ENCODE results near the gene EHBP1.
"Not testable (repeated sequence)": the region's sequence is repeated elsewhere in the genome, so short reads cannot be mapped to it uniquely, and the experiment has no call there.

EHBP1 gene

GRCh38 chr2:63073994-63074393 is 368.5 kb downstream of the EHBP1 start:
- no peak for TF ChIP-seq CTCF (conservative IDR thresholded peaks at IDR 0.05; ENCODE audit: low read depth, low read length)
- Histone ChIP-seq H3K4me3 (IDR thresholded peaks at IDR 0.05; ENCODE audit: insufficient read depth, low read depth, low read length) (no peak overlapping the region), H3K27me3 (ENCODE audit: insufficient read depth, low read depth) (no peaks in the 10 kb centered on the region), H3K9ac (no peak overlapping the region), H3K27ac (no peak overlapping the region), H3K79me2 (ENCODE audit: insufficient read depth, low read depth) (no peaks in the 10 kb centered on the region), H4K20me1 (ENCODE audit: insufficient read depth) (no peaks in the 10 kb centered on the region), H3K36me3 (ENCODE audit: insufficient read depth) (no peaks in the 10 kb centered on the region), H3K4me1 (ENCODE audit: low read depth, poor library complexity, severe bottlenecking) (no peaks in the 10 kb centered on the region), H3K4me2 (no peak overlapping the region), H2AFZ (ENCODE audit: low read depth) (no peak overlapping the region)

GRCh38 chr2:63074399-63074798 is 368.9 kb downstream of the EHBP1 start:
- H2AFZ ChIP-seq (ENCODE audit: low read depth); H3K4me1 ChIP-seq (ENCODE audit: low read depth, poor library complexity, severe bottlenecking); H3K36me3 ChIP-seq (ENCODE audit: insufficient read depth); H3K27ac ChIP-seq; H3K9ac ChIP-seq; H3K4me2 ChIP-seq; H3K79me2 ChIP-seq (ENCODE audit: insufficient read depth, low read depth); H3K27me3 ChIP-seq (ENCODE audit: insufficient read depth, low read depth); H3K4me3 ChIP-seq (IDR thresholded peaks at IDR 0.05; ENCODE audit: insufficient read depth, low read depth, low read length); H4K20me1 ChIP-seq (ENCODE audit: insufficient read depth): not testable (repeated sequence)

- no peaks in the 10 kb centered on the region for H3K4me1 ChIP-seq (ENCODE audit: low read depth, poor library complexity, severe bottlenecking)
- H3K79me2 ChIP-seq (ENCODE audit: insufficient read depth, low read depth), result no peaks in the 10 kb centered on the region
- H4K20me1 ChIP-seq (ENCODE audit: insufficient read depth), result no peaks in the 10 kb centered on the region
- H3K27me3 ChIP-seq (ENCODE audit: insufficient read depth, low read depth), result no peaks in the 10 kb centered on the region
- H3K36me3 ChIP-seq (ENCODE audit: insufficient read depth), result no peaks in the 10 kb centered on the region
- no peak overlapping the region for H3K4me2 ChIP-seq
- H3K27ac ChIP-seq, result no peak overlapping the region
- TF ChIP-seq CTCF (conservative IDR thresholded peaks at IDR 0.05; ENCODE audit: low read depth, low read length), result peak; percentile 60
- H2AFZ ChIP-seq (ENCODE audit: low read depth), result no peak overlapping the region
- no peak overlapping the region for H3K9ac ChIP-seq
- H3K4me3 ChIP-seq (IDR thresholded peaks at IDR 0.05; ENCODE audit: insufficient read depth, low read depth, low read length), result no peak overlapping the region
Observed at GRCh38 chr2:63078852-63079606, 373.5 kb downstream of the EHBP1 start.

- H3K4me2 ChIP-seq, result no peak overlapping the region
- H2AFZ ChIP-seq (ENCODE audit: low read depth), result no peak overlapping the region
- H3K36me3 ChIP-seq (ENCODE audit: insufficient read depth), result no peaks in the 10 kb centered on the region
- no peaks in the 10 kb centered on the region for H4K20me1 ChIP-seq (ENCODE audit: insufficient read depth)
- no peaks in the 10 kb centered on the region for H3K27me3 ChIP-seq (ENCODE audit: insufficient read depth, low read depth)
- no peaks in the 10 kb centered on the region for H3K79me2 ChIP-seq (ENCODE audit: insufficient read depth, low read depth)
- TF ChIP-seq CTCF (conservative IDR thresholded peaks at IDR 0.05; ENCODE audit: low read depth, low read length), result no peak
- H3K9ac ChIP-seq, result no peak overlapping the region
- H3K4me1 ChIP-seq (ENCODE audit: low read depth, poor library complexity, severe bottlenecking), result no peaks in the 10 kb centered on the region
- no peak overlapping the region for H3K27ac ChIP-seq
- H3K4me3 ChIP-seq (IDR thresholded peaks at IDR 0.05; ENCODE audit: insufficient read depth, low read depth, low read length), result no peak overlapping the region
Observed at GRCh38 chr2:63081404-63081803, 375.9 kb downstream of the EHBP1 start.

GRCh38 chr2:63086687-63087086 is 381.2 kb downstream of the EHBP1 start:
- no peak overlapping the region for H3K4me2 ChIP-seq
- no peaks in the 10 kb centered on the region for H3K27me3 ChIP-seq (ENCODE audit: insufficient read depth, low read depth)
- no peaks in the 10 kb centered on the region for H3K36me3 ChIP-seq (ENCODE audit: insufficient read depth)
- no peaks in the 10 kb centered on the region for H3K79me2 ChIP-seq (ENCODE audit: insufficient read depth, low read depth)
- H3K9ac ChIP-seq, result no peak overlapping the region
- no peaks in the 10 kb centered on the region for H4K20me1 ChIP-seq (ENCODE audit: insufficient read depth)
- no peaks in the 10 kb centered on the region for H3K4me1 ChIP-seq (ENCODE audit: low read depth, poor library complexity, severe bottlenecking)
- H3K4me3 ChIP-seq (IDR thresholded peaks at IDR 0.05; ENCODE audit: insufficient read depth, low read depth, low read length), result no peak overlapping the region
- TF ChIP-seq CTCF (conservative IDR thresholded peaks at IDR 0.05; ENCODE audit: low read depth, low read length), result no peak
- H3K27ac ChIP-seq, result no peak overlapping the region
- H2AFZ ChIP-seq (ENCODE audit: low read depth), result no peak overlapping the region

Measured in KMS-11 (cell line).